GM12892 (cell line): Measurements from ENCODE around the gene PSORS1C2.

Source experiments
- POLR2A ChIP-seq: IDR thresholded peaks from 2 replicates; pipeline ENCODE4 v1.6.1; 2011; ENCODE audit warnings: low read depth, low read length, control low read depth
- POLR2AphosphoS5 ChIP-seq: IDR thresholded peaks from 2 replicates; pipeline ENCODE4 v1.6.1; 2011; ENCODE audit warnings: low read depth, low read length, control low read depth
- TAF1 ChIP-seq: IDR thresholded peaks from 2 replicates; pipeline ENCODE4 v1.6.1; 2011; ENCODE audit warnings: low read depth, mild to moderate bottlenecking, control low read depth, low read length, borderline replicate concordance

DNA sequence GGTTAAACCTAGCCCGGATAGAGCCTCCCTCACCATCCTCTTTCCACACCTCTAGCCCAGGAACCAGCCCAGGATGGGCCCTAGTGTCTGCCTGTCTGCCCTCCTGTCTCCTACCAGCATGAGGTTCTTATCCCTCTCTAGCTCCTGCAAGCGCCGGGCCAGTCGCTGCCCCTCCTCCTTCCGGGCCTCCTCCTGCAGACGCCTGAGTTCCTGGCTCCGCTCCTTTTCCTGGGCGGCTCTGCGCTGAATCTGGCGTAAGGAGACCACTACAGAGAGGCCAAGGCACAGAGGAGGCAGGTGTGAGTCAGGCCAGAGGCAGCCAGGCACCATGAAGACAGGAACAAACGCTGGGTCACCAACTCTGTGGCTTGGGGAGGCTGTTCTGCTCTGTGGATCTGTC lies 4.3 kb upstream of the PSORS1C2 start:
- TF ChIP-seq POLR2AphosphoS5 = no peak
- TF ChIP-seq TAF1 = no peak
- no peak for TF ChIP-seq POLR2A
